ENCODE results near the gene MGAT4A.

DNA sequence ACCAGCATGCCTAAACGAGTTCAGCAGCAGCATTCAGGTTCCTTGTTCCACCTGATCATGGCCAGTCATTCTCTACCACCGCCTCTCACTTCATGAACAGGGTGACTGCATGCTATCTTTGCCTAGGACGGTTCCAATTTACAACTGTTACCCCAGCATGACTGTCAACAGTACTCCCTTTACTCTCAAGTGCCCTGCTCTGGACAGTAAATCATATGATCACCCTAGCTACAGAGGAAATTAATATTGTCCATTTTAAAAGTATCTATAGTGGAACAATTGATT lies 25.7 kb downstream of the MGAT4A start:
- TF ChIP-seq, protein P1, sequence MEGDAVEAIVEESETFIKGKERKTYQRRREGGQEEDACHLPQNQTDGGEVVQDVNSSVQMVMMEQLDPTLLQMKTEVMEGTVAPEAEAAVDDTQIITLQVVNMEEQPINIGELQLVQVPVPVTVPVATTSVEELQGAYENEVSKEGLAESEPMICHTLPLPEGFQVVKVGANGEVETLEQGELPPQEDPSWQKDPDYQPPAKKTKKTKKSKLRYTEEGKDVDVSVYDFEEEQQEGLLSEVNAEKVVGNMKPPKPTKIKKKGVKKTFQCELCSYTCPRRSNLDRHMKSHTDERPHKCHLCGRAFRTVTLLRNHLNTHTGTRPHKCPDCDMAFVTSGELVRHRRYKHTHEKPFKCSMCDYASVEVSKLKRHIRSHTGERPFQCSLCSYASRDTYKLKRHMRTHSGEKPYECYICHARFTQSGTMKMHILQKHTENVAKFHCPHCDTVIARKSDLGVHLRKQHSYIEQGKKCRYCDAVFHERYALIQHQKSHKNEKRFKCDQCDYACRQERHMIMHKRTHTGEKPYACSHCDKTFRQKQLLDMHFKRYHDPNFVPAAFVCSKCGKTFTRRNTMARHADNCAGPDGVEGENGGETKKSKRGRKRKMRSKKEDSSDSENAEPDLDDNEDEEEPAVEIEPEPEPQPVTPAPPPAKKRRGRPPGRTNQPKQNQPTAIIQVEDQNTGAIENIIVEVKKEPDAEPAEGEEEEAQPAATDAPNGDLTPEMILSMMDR (IDR thresholded peaks at IDR 0.05): no peak
- TF ChIP-seq EP300 (IDR thresholded peaks at IDR 0.05) (no peak), POLR2A (IDR thresholded peaks at IDR 0.05) (no peak), POLR2AphosphoS5 (IDR thresholded peaks at IDR 0.05) (no peak)

Measured in suprapubic skin (tissue), 4 donors.